DND-41 (cell line): ENCODE measurements around the gene HOXB4.

Experiments used
- EZH2 ChIP-seq: IDR thresholded peaks from 3 replicates; pipeline ENCODE4 v1.6.1; 2012; ENCODE audit warnings: borderline replicate concordance, low read depth, mild to moderate bottlenecking, moderate library complexity, low read length, inconsistent platforms; ENCODE audit not compliant: severe bottlenecking
- TF ChIP-seq, protein P1 (sequence below): IDR thresholded peaks from 2 replicates; pipeline ENCODE4 v1.5.1; 2012; ENCODE audit warnings: borderline replicate concordance, low read length, moderate library complexity, mild to moderate bottlenecking; ENCODE audit not compliant: poor library complexity, severe bottlenecking; ENCODE audit errors: extremely low read depth

DNA sequence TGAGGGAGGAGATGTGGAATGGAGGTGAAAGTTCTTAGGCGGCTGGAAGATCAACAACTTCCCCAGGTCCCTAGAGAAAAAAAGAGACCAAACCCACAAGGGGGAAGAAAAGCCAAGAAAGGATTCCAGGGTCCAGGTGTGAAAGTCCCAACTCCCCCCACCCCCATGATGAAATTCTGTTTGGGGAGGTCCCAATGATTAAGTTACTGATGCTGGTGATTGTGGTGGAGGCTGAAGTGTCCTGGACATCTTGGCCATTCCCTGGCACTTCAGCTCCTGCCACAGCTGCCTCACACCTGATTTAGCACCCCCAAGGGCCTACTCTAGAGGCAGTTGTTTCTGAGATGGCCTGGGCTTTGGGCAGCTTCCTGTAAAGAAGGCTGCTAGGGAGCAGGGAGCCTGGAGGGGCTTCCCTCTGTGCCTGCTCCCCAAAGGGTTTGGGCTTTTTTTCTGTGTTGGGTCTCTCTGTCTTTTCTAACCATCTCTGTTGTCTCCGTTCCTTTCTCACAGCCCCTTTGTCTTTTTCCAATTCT is 13.1 kb downstream of the HOXB4 start:
- TF ChIP-seq, protein P1, sequence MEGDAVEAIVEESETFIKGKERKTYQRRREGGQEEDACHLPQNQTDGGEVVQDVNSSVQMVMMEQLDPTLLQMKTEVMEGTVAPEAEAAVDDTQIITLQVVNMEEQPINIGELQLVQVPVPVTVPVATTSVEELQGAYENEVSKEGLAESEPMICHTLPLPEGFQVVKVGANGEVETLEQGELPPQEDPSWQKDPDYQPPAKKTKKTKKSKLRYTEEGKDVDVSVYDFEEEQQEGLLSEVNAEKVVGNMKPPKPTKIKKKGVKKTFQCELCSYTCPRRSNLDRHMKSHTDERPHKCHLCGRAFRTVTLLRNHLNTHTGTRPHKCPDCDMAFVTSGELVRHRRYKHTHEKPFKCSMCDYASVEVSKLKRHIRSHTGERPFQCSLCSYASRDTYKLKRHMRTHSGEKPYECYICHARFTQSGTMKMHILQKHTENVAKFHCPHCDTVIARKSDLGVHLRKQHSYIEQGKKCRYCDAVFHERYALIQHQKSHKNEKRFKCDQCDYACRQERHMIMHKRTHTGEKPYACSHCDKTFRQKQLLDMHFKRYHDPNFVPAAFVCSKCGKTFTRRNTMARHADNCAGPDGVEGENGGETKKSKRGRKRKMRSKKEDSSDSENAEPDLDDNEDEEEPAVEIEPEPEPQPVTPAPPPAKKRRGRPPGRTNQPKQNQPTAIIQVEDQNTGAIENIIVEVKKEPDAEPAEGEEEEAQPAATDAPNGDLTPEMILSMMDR = no peak
- TF ChIP-seq EZH2 = no peak
